ENCODE measurements around the gene RDH11. TPM values are rescaled to one million over a fixed set of nuclear protein-coding genes. Genes with fewer than 3 reads are reported as not detected.

RDH11 gene
- total RNA-seq, 4 donors from 2014 or later: 72.2 to 158 (median 112) TPM

DNA sequence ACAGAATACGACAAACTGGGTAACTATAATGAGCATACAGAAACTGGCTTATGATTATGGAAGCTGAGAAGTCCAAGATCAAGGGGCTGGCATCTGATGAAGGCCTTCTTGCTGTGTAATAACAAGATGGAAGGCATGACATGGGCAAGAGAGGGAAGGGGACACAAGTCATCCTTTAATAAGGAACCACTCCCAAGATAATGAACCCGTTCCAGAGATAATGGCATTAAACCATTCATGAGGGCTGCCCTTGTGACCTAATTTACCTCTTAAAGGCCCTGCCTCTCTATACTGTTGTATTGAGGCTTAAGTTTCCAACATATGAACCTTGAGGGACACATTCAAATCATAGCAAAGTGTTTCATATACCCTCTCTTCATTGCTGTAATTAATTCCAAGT is 16.6 kb downstream of the RDH11 start:
- TF ChIP-seq POLR2A (IDR thresholded peaks at IDR 0.05): no peak
- TF ChIP-seq, protein P1, sequence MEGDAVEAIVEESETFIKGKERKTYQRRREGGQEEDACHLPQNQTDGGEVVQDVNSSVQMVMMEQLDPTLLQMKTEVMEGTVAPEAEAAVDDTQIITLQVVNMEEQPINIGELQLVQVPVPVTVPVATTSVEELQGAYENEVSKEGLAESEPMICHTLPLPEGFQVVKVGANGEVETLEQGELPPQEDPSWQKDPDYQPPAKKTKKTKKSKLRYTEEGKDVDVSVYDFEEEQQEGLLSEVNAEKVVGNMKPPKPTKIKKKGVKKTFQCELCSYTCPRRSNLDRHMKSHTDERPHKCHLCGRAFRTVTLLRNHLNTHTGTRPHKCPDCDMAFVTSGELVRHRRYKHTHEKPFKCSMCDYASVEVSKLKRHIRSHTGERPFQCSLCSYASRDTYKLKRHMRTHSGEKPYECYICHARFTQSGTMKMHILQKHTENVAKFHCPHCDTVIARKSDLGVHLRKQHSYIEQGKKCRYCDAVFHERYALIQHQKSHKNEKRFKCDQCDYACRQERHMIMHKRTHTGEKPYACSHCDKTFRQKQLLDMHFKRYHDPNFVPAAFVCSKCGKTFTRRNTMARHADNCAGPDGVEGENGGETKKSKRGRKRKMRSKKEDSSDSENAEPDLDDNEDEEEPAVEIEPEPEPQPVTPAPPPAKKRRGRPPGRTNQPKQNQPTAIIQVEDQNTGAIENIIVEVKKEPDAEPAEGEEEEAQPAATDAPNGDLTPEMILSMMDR (IDR thresholded peaks at IDR 0.05): no peak
- no peak overlapping the region for H3K27ac ChIP-seq
- H3K9me3 ChIP-seq: no peaks in the 10 kb centered on the region
- peaks cover 0 to 6% of the 10 kb centered on the region in 2 donors for H3K4me1 ChIP-seq
- intact Hi-C loops (cut with DNase I): loop anchor here (10.0 kb wide), 2 partner anchors 164 to 254 kb away; no protein-coding TSS in a partner anchor
- H3K27me3 ChIP-seq: no peaks in the 10 kb centered on the region
- peaks cover 0 to 11% of the 10 kb centered on the region in 2 donors for H3K36me3 ChIP-seq
- no peak overlapping the region for H3K4me3 ChIP-seq (replicated peaks in 1 of 3)
- 71 to 94% methylated on average over 2 of the region's 2 CpGs for WGBS, 2 donors
- no peak for DNase-seq

DNA sequence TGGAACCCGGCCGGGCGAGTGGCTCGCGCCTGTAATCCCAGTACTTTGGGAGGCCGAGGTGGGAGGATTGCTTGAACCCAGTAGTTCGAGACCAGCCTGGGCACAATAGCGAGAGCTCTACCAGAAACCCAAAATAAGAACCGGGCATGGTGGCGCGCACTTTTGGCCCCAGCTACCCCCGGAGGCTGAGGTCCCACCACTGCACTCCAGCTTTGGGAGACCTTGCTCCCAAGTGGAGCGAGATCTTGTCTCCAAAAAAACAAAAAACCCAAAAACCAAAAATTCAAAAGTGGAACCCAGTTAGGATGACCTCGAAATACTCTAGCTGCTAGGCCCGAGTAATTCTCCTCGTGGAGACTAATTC is 20.4 kb downstream of the RDH11 start:
- intact Hi-C loops (cut with DNase I): loop anchor here (10.0 kb wide), 2 partner anchors 160 to 250 kb away; no protein-coding TSS in a partner anchor
- H3K4me3 ChIP-seq (replicated peaks in 1 of 3): peak overlapping the region; percentile 56 to 96 (median 61)
- 35 to 50% methylated on average over 10 to 16 of the region's 16 CpGs for WGBS, 2 donors

DNA sequence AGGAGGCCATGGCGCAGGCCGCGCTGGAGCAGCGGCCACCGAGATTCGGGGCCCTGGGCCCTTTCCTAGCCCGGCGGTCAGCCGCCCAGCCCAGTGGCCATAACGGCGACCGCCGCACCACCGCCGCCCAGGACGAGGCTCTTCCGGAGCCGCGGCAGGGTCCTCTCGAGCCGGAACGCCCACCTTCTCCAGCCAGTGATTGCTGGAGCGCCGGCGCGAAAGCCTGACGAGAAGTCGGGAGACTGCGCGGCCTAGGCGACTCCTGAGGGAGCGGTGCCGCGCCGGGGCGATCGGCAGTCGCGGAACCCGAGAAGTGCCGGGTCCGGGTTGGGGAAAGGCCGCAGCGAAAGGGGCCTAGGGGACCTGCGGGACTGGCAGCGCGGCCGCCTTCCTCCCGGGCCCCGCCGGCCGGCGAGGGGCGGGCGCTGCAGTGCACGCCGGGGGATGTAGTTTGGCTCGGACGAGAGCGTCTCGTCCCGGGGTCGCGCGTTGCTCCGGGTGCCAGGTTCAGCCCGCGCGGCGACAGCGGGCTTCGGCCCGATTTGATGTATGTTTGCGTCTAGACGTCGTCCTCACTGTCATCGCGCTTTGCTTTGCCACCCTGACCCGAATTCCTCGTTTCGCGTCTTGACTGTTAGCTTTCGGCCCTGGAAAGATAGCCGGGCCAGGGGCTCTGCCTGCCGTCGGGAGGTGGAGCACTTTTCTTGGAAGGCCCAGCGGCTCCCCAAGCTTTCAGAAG is 20.9 kb downstream of the RDH11 start, which contains the start of gene VTI1B:
Gene VTI1B (minus strand): TSS at position 153 of the 739 bp plus-strand sequence. CDS start 143 bp downstream, at position 10.
- Histone ChIP-seq H3K27ac (peak within 1 kb of the TSS; percentile 99 to 100 (median 99)), H3K4me1 (peaks cover 20 to 28% of the 10 kb centered on the region in 2 donors), H3K27me3 (no peaks in the 10 kb centered on the region), H3K9me3 (no peaks in the 10 kb centered on the region), H3K36me3 (peaks cover 0 to 11% of the 10 kb centered on the region in 2 donors), H3K4me3 (replicated peaks in 1 of 3) (peak within 1 kb of the TSS; percentile 56 to 96 (median 61))
- TF ChIP-seq, protein P1 (IDR thresholded peaks at IDR 0.05): no peak
- TF ChIP-seq POLR2A (IDR thresholded peaks at IDR 0.05): peak; percentile 3 to 69
- WGBS, 2 donors: 1% methylated on average over 40 to 47 of the region's 87 CpGs
- intact Hi-C loops (cut with DNase I): loop anchor here (5.0 to 10.0 kb wide), 3 partner anchors 92 to 250 kb away; no protein-coding TSS in a partner anchor
- DNase-seq: peak; percentile 76 to 81

More for the DNA sequence above, 20.4 kb downstream of the RDH11 start:
- no peaks in the 10 kb centered on the region for H3K9me3 ChIP-seq
- H3K4me1 ChIP-seq: peaks cover 20 to 28% of the 10 kb centered on the region in 2 donors
- peaks cover 0 to 11% of the 10 kb centered on the region in 2 donors for H3K36me3 ChIP-seq
- no peak for TF ChIP-seq POLR2A (IDR thresholded peaks at IDR 0.05)
- TF ChIP-seq, protein P1 (IDR thresholded peaks at IDR 0.05): no peak
- DNase-seq: no peak
- H3K27me3 ChIP-seq: no peaks in the 10 kb centered on the region
- H3K27ac ChIP-seq: peak overlapping the region; percentile 99 to 100 (median 99)

DNA sequence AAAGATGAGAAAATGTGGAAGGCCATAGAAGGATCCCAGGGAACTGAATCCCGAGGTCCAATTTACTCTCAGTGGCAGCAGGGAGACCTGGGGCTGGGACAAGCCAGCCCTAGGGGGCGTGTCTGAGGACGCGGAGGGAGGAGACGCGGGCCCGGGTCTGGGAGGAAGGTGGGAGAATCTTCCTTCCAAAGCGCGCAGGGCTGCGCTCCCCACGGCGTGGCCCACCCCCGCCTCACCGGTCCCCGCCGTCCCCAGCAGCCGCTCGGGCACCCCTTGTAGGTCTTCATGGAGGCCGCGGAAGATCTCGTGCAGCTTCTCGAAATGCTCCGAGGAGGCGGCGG is 21.5 kb downstream of the RDH11 start:
- no peaks in the 10 kb centered on the region for H3K9me3 ChIP-seq
- intact Hi-C loops (cut with DNase I): loop anchor here (5.0 to 10.0 kb wide), 3 partner anchors 92 to 249 kb away; no protein-coding TSS in a partner anchor
- H3K4me1 ChIP-seq: peaks cover 20 to 28% of the 10 kb centered on the region in 2 donors
- peak overlapping the region; percentile 56 to 96 (median 61) for H3K4me3 ChIP-seq (replicated peaks in 1 of 3)
- no peak for TF ChIP-seq POLR2A (IDR thresholded peaks at IDR 0.05)
- TF ChIP-seq, protein P1 (IDR thresholded peaks at IDR 0.05): peak in 2 of 6 experiments; percentile 13 to 22
- WGBS, 2 donors: 0 to 1% methylated on average over 8 to 11 of the region's 25 CpGs
- H3K27ac ChIP-seq: peak overlapping the region; percentile 99 to 100 (median 99)
- H3K27me3 ChIP-seq: no peaks in the 10 kb centered on the region
- peaks cover 0 to 11% of the 10 kb centered on the region in 2 donors for H3K36me3 ChIP-seq
- peak; percentile 80 to 81 for DNase-seq

DNA sequence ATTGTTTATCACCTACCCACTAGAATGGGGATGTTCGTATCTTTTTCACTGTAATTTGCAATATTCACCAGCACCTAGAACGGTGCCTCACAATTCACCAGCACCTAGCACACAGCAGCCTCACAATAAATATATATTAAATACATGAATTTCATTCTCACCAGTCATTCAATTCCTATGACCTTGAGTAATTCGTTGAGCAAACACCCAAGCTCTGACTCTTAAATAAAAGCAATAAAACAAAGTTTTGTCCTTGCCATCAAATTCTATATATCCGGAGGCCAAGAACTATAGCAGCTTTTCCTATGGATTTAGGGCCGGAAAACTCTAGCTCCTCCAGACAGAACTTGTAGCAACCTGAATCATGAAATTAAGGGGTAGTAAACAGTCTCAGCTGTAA is 22.1 kb downstream of the RDH11 start:
- peak overlapping the region in 1 of 3 donors; percentile 99 for H3K27ac ChIP-seq
- TF ChIP-seq POLR2A (IDR thresholded peaks at IDR 0.05): no peak
- TF ChIP-seq, protein P1 (IDR thresholded peaks at IDR 0.05): no peak
- no peaks in the 10 kb centered on the region for H3K9me3 ChIP-seq
- intact Hi-C loops (cut with DNase I): loop anchor here (5.0 to 10.0 kb wide), 3 partner anchors 91 to 249 kb away; no protein-coding TSS in a partner anchor
- no peaks in the 10 kb centered on the region for H3K27me3 ChIP-seq
- 46 to 47% methylated on average over 5 of the region's 5 CpGs for WGBS, 2 donors
- no peak for DNase-seq
- H3K36me3 ChIP-seq: peaks cover 0 to 11% of the 10 kb centered on the region in 2 donors
- peak overlapping the region in 2 of 3 donors; percentile 56 to 96 for H3K4me3 ChIP-seq (replicated peaks in 1 of 3)
- peaks cover 20 to 28% of the 10 kb centered on the region in 2 donors for H3K4me1 ChIP-seq

Measured in thyroid gland (tissue), 4 donors.